Naive B cell (primary cell): Measurements from ENCODE around the gene DIP2C. TPM values are rescaled to one million over a fixed set of nuclear protein-coding genes. Genes with fewer than 3 reads are reported as not detected.
"Not testable (repeated sequence)": the region's sequence is repeated elsewhere in the genome, so short reads cannot be mapped to it uniquely, and the experiment has no call there.

Source experiments
- ATAC-seq, 2 donors: fragments of 150-1000 bp; cut with Tn5 transposase; 2 replicates each; pipeline ENCODE4 v1.10.0; 2021; ENCODE audit warnings: low read depth in 2 of 2, mild to moderate bottlenecking in 2 of 2, moderate library complexity in 2 of 2
- DNase-seq: peaks from one replicate; pipeline ENCODE4 v3.0.0; 2022
- H3K27ac Mint-ChIP-seq, 6 donors: one replicate each; pipeline ENCODE4 v1.8.0; 2020 to 2022; ENCODE audit warnings: mild to moderate bottlenecking in 6 of 6, mixed read lengths in 6 of 6, moderate library complexity in 5 of 6, inconsistent platforms in 2 of 6
- H3K27me3 Mint-ChIP-seq, 3 donors: one replicate each; pipeline ENCODE4 v1.8.0; 2021 to 2022; ENCODE audit warnings: mixed read lengths in 3 of 3, mild to moderate bottlenecking in 1 of 3
- H3K36me3 Mint-ChIP-seq, 2 donors: one replicate each; pipeline ENCODE4 v1.8.0; 2020 to 2022; ENCODE audit warnings: mixed read lengths in 2 of 2, inconsistent platforms in 1 of 2, mild to moderate bottlenecking in 1 of 2
- H3K4me1 Mint-ChIP-seq, 3 donors: one replicate each; pipeline ENCODE4 v1.8.0; 2020 to 2022; ENCODE audit warnings: mixed read lengths in 3 of 3, inconsistent platforms in 1 of 3, mild to moderate bottlenecking in 1 of 3, moderate library complexity in 1 of 3
- H3K4me3 Mint-ChIP-seq, 8 donors: one replicate each; pipeline ENCODE4 v1.8.0; 2020 to 2022; ENCODE audit warnings: mild to moderate bottlenecking in 8 of 8, mixed read lengths in 8 of 8, moderate library complexity in 8 of 8, inconsistent platforms in 2 of 8
- H3K9me3 Mint-ChIP-seq, 7 donors: one replicate each; pipeline ENCODE4 v1.8.0; 2020 to 2022; ENCODE audit warnings: mixed read lengths in 7 of 7, mild to moderate bottlenecking in 5 of 7, inconsistent platforms in 2 of 7, moderate library complexity in 1 of 7
- polyA plus RNA-seq, 6 donors: library from polyadenylated mRNA; unstranded; fragments of 300-500 nt; fragmentation: Illumina TruSeq; gene quantifications; one replicate each; pipeline ENCODE4 v1.2.3, GENCODE V29; 2021; ENCODE audit warnings: low read depth in 6 of 6

Gene DIP2C
- polyA plus RNA-seq, 6 donors from 2014 or later, result 0.36 to 1.7 (median 0.78) TPM; not detected in 1

DNA sequence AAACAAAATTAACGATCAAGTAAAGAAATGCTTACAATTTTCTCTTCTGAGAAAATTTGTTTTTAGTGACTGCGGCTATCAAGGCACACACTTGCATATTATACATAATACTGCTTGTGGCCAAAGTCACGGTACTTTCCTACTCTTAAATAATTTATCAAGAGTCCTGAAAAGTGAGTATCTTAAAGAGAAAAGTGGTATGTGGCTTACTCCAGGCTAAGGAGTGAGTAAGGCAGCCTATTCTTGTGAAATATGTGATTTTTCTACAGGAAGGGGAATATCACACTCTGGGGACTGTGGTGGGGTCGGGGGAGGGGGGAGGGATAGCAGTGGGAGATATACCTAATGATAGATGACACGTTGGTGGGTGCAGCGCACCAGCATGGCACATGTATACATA lies 240.1 kb downstream of the DIP2C start:
- H3K4me1 Mint-ChIP-seq, result peaks cover 14 to 19% (median 19%) of the 10 kb centered on the region in 3 donors
- not testable (repeated sequence) for H3K9me3 Mint-ChIP-seq, H3K36me3 Mint-ChIP-seq, H3K27me3 Mint-ChIP-seq, DNase-seq, H3K4me3 Mint-ChIP-seq, ATAC-seq
- H3K27ac Mint-ChIP-seq, result peak overlapping the region in 1 of 6 donors; percentile 56

DNA sequence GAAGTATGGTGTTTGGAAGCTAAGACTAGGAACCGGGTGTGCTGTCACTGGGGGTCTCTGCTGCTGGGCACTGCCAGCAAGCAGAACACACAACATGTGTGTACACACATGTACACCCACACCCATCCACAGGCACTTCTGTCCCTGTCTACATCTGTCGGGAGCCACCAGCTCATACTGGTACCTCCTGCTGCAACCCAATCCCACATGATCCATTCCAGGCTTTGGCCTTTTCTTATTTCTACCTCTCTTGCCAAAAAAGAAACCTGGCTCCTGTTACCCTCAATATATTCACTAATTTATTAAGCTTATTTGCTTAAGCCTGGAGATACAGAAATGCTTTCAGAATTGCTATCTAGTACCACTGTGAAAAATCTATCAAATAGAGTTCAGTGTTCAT lies 246.0 kb downstream of the DIP2C start:
- Mint-ChIP-seq H3K4me3 (no peak overlapping the region), H3K27ac (no peak overlapping the region), H3K4me1 (no peaks in the 10 kb centered on the region), H3K9me3 (no peaks in the 10 kb centered on the region), H3K27me3 (peaks cover 0 to 16% (median 14%) of the 10 kb centered on the region in 3 donors), H3K36me3 (peaks cover 7 to 20% of the 10 kb centered on the region in 2 donors)
- DNase-seq (no peak), ATAC-seq (no peak)

DNA sequence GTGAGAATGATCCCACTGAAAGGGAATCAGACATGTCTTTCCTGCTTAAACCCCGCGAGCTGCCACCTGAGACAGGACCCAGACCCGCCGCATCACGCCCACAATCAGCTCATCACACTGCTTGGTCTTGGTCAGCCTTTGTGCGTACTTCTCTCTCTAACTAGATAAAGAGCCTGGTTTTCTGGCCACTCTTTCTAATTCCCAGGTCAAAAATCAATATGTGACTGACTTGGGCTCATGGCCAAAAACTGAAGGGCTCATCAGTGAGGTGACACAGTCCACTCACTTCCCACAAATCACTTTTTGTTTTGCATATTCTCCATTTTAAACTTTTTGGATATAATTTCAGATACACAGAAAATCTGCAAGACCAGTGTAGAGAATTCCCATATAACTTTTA lies 247.3 kb downstream of the DIP2C start:
- H3K4me1 Mint-ChIP-seq, result peaks cover 0 to 1% (median 0%) of the 10 kb centered on the region in 3 donors
- H3K9me3 Mint-ChIP-seq, result peaks cover 0 to 3% (median 0%) of the 10 kb centered on the region in 7 donors
- H3K27ac Mint-ChIP-seq, result no peak overlapping the region
- peaks cover 0 to 20% (median 14%) of the 10 kb centered on the region in 3 donors for H3K27me3 Mint-ChIP-seq
- ATAC-seq (no peak), DNase-seq (no peak)
- no peak overlapping the region for H3K4me3 Mint-ChIP-seq
- peaks cover 12 to 23% of the 10 kb centered on the region in 2 donors for H3K36me3 Mint-ChIP-seq

DNA sequence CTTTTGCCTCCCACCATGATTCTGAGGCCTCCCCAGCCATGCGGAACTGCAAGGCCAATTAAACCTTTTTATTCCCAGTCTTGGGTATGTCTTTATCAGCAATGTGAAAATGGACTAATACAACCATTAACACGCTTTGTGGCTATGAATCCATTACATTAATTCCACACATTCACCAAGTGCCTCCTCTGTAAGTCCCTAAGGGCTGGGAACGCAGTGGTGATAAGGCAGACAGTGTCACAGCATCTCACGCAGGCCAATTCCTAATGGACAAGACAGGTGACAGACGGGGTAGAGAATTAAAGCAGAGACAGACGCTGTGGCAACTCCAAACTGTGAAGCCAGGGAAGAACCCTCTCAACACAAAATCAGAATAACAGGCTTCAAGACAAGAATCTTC lies 247.8 kb downstream of the DIP2C start:
- Mint-ChIP-seq H3K27me3 (peaks cover 0 to 22% (median 14%) of the 10 kb centered on the region in 3 donors), H3K36me3 (peaks cover 13 to 23% of the 10 kb centered on the region in 2 donors), H3K4me1 (peaks cover 0 to 3% (median 0%) of the 10 kb centered on the region in 3 donors), H3K27ac (peak overlapping the region in 1 of 6 donors; percentile 13), H3K4me3 (no peak overlapping the region), H3K9me3 (peaks cover 0 to 4% (median 0%) of the 10 kb centered on the region in 7 donors)
- no peak for DNase-seq
- no peak for ATAC-seq

DNA sequence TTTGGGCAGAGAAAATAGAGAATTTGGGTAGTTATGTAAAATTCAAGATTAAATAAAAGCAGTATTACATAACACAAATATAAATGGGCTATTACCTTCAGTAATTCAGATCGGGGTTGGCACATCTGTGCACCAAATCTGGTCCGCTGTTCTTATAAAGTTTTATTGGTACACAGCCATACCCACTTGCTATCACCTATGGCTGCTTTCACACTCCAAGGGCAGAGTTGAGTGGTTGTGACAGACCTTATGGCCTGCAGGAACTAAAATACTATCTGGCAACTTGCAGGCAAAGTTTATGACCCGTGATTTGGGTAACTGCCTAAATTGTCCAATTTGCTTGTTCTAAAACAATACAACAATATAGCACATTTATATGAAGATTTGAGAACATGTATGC lies 249.3 kb downstream of the DIP2C start:
- H3K27me3 Mint-ChIP-seq, result peaks cover 0 to 21% (median 14%) of the 10 kb centered on the region in 3 donors

DNA sequence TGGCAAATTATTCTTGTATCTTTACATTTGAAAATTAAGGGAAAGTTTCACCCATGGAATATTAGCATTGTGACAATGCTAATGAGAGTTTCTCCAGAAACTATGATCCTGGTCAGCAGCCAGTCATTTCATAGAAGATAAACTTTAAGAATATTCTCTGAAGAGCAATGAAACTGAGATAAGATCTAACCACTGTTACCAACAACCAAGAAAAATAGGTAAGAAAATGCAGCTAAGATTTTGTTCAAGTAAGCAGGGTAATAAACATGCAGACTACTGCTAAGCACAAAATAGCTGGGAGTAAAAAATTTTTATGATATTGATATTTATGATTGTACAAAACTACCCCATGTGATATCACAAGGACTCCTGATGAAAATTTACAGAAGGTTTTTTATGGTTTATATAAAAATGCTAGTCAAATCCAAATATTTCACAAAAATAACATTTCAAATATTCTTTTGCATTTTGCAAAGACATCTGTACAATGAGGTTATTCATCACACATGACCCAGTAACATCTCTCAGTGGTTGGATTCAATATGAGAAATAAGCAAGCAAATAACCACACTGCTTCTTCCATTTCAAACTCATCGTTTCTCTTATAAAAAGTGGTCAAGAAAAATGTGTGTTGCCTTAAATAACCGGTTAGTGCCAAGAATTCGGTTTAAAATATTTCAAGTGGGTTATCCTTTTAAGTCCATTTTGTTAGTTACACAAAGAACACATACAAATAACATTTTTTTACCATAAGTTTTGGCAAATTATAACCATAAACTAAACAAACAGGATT lies 251.6 kb downstream of the DIP2C start:
- H3K4me3 Mint-ChIP-seq, result no peak overlapping the region
- no peak for DNase-seq
- H3K27me3 Mint-ChIP-seq, result peaks cover 0 to 28% (median 0%) of the 10 kb centered on the region in 3 donors

More for the DNA sequence above, 249.3 kb downstream of the DIP2C start:
- Mint-ChIP-seq H3K27ac (no peak overlapping the region), H3K4me1 (peaks cover 0 to 3% (median 0%) of the 10 kb centered on the region in 3 donors), H3K36me3 (peaks cover 13 to 23% of the 10 kb centered on the region in 2 donors), H3K9me3 (peaks cover 0 to 4% (median 0%) of the 10 kb centered on the region in 7 donors), H3K4me3 (no peak overlapping the region)
- ATAC-seq (no peak), DNase-seq (no peak)

DNA sequence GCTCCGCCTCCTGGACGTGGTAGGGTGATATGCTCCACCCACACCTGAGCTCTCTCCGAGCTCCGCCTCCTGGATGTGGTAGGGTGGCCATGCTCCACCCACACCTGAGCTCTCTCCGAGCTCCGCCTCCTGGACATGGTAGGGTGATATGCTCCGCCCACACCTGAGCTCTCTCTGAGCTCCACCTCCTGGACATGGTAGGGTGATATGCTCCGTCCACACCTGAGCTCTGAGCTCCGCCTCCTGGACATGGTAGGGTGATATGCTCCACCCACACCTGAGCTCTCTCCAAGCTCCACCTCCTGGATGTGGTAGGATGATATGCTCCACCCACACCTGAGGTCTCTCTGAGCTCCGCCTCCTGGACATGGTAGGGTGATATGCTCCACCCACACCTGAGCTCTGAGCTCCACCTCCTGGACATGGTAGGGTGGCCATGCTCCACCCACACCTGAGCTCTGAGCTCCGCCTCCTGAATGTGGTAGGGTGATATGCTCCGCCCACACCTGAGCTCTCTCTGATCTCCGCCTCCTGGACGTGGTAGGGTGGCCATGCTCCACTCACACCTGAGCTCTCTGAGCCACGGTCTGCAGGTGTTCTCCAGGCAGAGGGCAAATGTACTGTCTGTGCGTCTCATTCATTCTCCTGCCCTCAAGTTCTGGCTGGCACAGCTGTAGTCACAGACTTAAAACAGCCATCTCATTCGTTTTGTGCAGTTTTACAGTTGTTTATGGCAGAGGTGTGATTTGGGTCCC lies 252.4 kb downstream of the DIP2C start:
- DNase-seq (no peak), ATAC-seq (no peak)
- H3K36me3 Mint-ChIP-seq, result peaks cover 13 to 32% of the 10 kb centered on the region in 2 donors
- H3K9me3 Mint-ChIP-seq, result peaks cover 0 to 9% (median 4%) of the 10 kb centered on the region in 7 donors
- H3K4me1 Mint-ChIP-seq, result peaks cover 0 to 3% (median 0%) of the 10 kb centered on the region in 3 donors
- H3K27me3 Mint-ChIP-seq, result peaks cover 0 to 28% (median 0%) of the 10 kb centered on the region in 3 donors
- peak overlapping the region in 1 of 6 donors; percentile 12 for H3K27ac Mint-ChIP-seq
- no peak overlapping the region for H3K4me3 Mint-ChIP-seq

More for the DNA sequence above, 251.6 kb downstream of the DIP2C start:
- H3K9me3 Mint-ChIP-seq, result peaks cover 0 to 4% (median 2%) of the 10 kb centered on the region in 7 donors
- H3K4me1 Mint-ChIP-seq, result peaks cover 0 to 3% (median 0%) of the 10 kb centered on the region in 3 donors
- ATAC-seq, result no peak
- H3K27ac Mint-ChIP-seq, result peak overlapping the region in 1 of 6 donors; percentile 12
- peaks cover 13 to 32% of the 10 kb centered on the region in 2 donors for H3K36me3 Mint-ChIP-seq

DNA sequence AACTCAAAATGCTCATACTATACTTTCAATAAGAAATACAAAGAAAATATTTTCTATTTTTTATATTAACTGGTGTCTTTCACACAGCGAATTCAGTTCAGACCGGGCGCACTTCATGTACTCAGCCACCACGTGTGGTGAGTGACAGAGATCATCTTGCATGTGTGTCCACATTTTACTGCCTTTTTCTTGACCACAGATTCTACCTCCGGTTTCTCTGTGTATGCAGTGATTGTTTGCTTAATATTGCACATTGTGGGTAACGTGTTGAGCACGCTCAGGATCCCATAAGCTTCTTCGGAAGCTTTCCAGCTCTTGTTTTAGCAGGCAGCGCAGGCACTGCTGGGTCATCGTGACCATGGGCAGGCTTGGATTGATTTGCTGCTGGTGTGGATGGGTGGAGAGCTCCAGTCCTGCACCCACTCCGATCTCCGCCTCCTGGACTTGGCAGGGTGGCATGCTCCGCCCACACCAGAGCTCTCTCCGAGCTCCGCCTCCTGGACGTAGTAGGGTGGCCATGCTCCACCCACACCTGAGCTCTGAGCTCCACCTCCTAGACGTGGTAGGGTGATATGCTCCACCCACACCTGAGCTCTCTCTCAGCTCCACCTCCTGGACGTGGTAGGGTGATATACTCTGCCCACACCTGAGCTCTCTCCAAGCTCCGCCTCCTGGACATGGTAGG lies 253.3 kb downstream of the DIP2C start:
- H3K36me3 Mint-ChIP-seq, result peaks cover 13 to 33% of the 10 kb centered on the region in 2 donors
- peaks cover 0 to 3% (median 0%) of the 10 kb centered on the region in 3 donors for H3K4me1 Mint-ChIP-seq
- DNase-seq (no peak), ATAC-seq (no peak)
- peaks cover 0 to 15% (median 4%) of the 10 kb centered on the region in 7 donors for H3K9me3 Mint-ChIP-seq
- peaks cover 0 to 22% (median 0%) of the 10 kb centered on the region in 3 donors for H3K27me3 Mint-ChIP-seq
- no peak overlapping the region for H3K27ac Mint-ChIP-seq
- H3K4me3 Mint-ChIP-seq, result no peak overlapping the region

DNA sequence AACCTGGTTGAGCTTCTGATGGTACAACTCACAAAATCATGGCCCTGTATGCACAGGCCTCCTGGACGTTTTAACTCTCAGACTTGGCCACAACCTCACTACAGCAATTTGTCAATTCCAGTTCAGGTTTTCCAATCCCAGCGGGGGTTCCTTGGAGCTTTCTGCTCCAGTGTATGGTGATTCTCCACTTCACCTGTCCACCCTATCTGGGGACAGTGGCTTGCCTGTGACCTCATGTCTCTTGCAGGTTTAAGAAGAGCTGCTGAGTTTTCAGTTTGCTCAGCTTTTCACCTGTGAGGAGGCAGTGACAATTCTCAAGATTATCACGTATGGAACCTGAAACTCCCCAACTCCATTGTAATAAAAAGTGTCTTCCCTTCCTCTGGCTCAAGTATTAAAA lies 254.1 kb downstream of the DIP2C start:
- DNase-seq (no peak), ATAC-seq (no peak)
- H3K4me1 Mint-ChIP-seq, result peaks cover 0 to 3% (median 0%) of the 10 kb centered on the region in 3 donors
- peaks cover 0 to 15% (median 4%) of the 10 kb centered on the region in 7 donors for H3K9me3 Mint-ChIP-seq
- peaks cover 13 to 30% of the 10 kb centered on the region in 2 donors for H3K36me3 Mint-ChIP-seq
- H3K4me3 Mint-ChIP-seq, result no peak overlapping the region
- peaks cover 0 to 22% (median 0%) of the 10 kb centered on the region in 3 donors for H3K27me3 Mint-ChIP-seq
- no peak overlapping the region for H3K27ac Mint-ChIP-seq

DNA sequence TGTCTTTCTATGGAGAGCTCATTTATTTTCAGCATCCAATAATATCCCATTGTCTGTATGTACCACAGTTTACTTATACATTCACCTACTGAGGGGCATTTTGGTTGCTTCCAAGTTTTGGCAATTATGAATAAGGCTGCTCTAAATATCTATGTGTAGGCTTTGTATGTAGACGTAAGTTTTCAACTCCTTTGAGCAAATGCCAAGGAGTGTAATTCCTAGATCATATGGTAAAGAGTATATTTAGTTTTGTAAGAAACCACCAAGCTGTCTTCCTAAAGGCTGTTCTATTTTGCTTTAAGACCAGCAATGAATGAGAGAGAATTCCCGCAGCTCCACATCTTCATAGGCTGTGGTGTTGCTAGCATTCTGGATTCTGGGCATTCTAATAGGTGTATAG lies 259.8 kb downstream of the DIP2C start:
- no peak overlapping the region for H3K4me3 Mint-ChIP-seq
- peaks cover 4 to 16% (median 13%) of the 10 kb centered on the region in 3 donors for H3K27me3 Mint-ChIP-seq
- peaks cover 0 to 14% (median 2%) of the 10 kb centered on the region in 7 donors for H3K9me3 Mint-ChIP-seq

DNA sequence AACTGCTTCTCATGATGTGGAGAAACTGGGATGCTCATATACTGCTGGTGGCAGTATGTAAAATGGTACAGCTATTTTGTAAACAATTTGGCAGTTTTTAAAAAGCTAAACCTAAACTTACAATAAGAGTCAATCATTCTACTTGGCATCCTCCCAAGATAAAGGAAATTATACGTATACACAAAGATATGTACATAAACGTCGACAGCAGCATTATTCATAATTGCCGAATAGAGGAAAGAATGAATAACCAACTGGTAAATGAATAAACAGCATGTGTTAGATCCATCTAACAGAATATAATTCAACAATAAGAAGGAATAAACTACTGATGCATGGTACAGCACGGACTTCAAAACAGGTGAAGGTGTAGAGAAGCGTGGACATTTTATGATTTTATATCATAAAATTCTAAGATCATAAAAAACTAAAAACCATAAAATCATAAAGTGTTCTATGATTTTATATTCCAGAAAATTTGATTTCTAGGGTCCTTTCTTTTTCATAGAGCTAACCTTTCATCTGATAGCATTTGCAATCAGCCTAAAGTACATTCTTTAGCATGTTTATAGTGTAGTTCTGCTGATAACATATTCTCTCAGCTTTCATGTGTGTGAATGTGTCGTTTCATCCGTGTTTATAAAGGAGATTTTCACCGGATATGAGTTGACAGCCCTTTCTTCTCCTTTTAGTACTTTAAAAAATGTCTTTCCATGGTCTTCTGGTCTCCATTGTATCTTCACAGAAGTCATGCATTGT lies 261.5 kb downstream of the DIP2C start:
- H3K4me3 Mint-ChIP-seq, result no peak overlapping the region
- peaks cover 4 to 13% (median 10%) of the 10 kb centered on the region in 3 donors for H3K27me3 Mint-ChIP-seq
- peaks cover 0 to 3% (median 0%) of the 10 kb centered on the region in 3 donors for H3K4me1 Mint-ChIP-seq
- no peak for DNase-seq
- no peak for ATAC-seq
- no peak overlapping the region for H3K27ac Mint-ChIP-seq
- peaks cover 0 to 14% (median 2%) of the 10 kb centered on the region in 7 donors for H3K9me3 Mint-ChIP-seq
- peaks cover 0 to 5% of the 10 kb centered on the region in 2 donors for H3K36me3 Mint-ChIP-seq

More for the DNA sequence above, 259.8 kb downstream of the DIP2C start:
- Mint-ChIP-seq H3K4me1 (peaks cover 0 to 3% (median 0%) of the 10 kb centered on the region in 3 donors), H3K36me3 (peaks cover 0 to 10% of the 10 kb centered on the region in 2 donors), H3K27ac (no peak overlapping the region)
- ATAC-seq, result no peak
- no peak for DNase-seq

DNA sequence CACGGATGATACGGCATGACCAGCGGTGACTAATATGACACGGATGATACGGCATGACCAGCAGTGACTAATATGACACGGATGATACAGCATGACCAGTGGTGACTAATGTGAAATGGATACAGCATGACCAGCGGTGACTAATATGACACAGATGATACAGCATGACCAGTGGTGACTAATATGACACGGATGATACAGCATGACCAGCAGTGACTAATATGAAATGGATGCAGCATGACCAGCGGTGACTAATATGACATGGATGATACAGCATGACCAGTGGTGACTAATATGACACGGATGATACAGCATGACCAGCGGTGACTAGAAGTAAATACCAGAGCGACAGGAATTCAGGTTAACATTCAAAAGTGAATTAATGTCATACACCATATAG lies 264.1 kb downstream of the DIP2C start:
- H3K4me3 Mint-ChIP-seq, H3K36me3 Mint-ChIP-seq, ATAC-seq, H3K9me3 Mint-ChIP-seq, H3K4me1 Mint-ChIP-seq, DNase-seq: not testable (repeated sequence)
- Mint-ChIP-seq H3K27me3 (peaks cover 4 to 13% (median 10%) of the 10 kb centered on the region in 3 donors), H3K27ac (peak overlapping the region in 1 of 6 donors; percentile 8)
